CD4-positive, CD25-positive, alpha-beta regulatory T cell (primary cell): Measurements from ENCODE around the gene MEAF6. TPM values are rescaled to one million over a fixed set of nuclear protein-coding genes. Genes with fewer than 3 reads are reported as not detected.

ENCODE experiments used
- ATAC-seq, 2 donors: fragments of 150-1000 bp; cut with Tn5 transposase; one replicate each; pipeline ENCODE4 v1.10.0; 2021; ENCODE audit warnings: low read depth in 2 of 2, moderate number of reproducible peaks in 2 of 2, moderate library complexity in 1 of 2
- DNase-seq, 3 donors: peaks; one replicate each; pipeline versions ENCODE4 v3.0.0 to v3.0.0-alpha.2; 2012 to 2022; ENCODE audit warnings: mixed read lengths in 1 of 3
- H3K27ac ChIP-seq: one replicate; pipeline ENCODE4 v1.7.0; 2013; ENCODE audit warnings: mild to moderate bottlenecking, low read length; ENCODE audit not compliant: insufficient read depth, poor library complexity, severe bottlenecking
- H3K27me3 ChIP-seq: one replicate; pipeline ENCODE4 v1.7.0; 2013; ENCODE audit warnings: low read length; ENCODE audit not compliant: control insufficient read depth, insufficient read depth
- H3K36me3 ChIP-seq: one replicate; pipeline ENCODE4 v1.7.0; 2013; ENCODE audit warnings: mild to moderate bottlenecking, low read length, moderate library complexity; ENCODE audit not compliant: control insufficient read depth, insufficient read depth
- H3K4me1 ChIP-seq: 2 replicates; pipeline ENCODE4 v1.7.0; 2013; ENCODE audit warnings: mild to moderate bottlenecking, low read length; ENCODE audit not compliant: insufficient read depth, control insufficient read depth, poor library complexity, severe bottlenecking
- H3K4me3 ChIP-seq: one replicate; pipeline ENCODE4 v1.7.0; 2013; ENCODE audit warnings: low read depth, mild to moderate bottlenecking, low read length, moderate library complexity
- H3K9me3 ChIP-seq, 2 experiments: 1 replicate in 1 of 2; 2 replicates in 1 of 2; pipeline ENCODE4 v1.7.0; 2013; ENCODE audit warnings: low read length in 2 of 2, mild to moderate bottlenecking in 1 of 2, moderate library complexity in 1 of 2; ENCODE audit not compliant: control insufficient read depth in 2 of 2
- H3K27ac Mint-ChIP-seq, 3 donors: one replicate each; pipeline ENCODE4 v1.8.0; 2020 to 2022; ENCODE audit warnings: mild to moderate bottlenecking in 3 of 3, mixed read lengths in 3 of 3, moderate library complexity in 2 of 3
- H3K27me3 Mint-ChIP-seq: one replicate; pipeline ENCODE4 v1.8.0; 2022; ENCODE audit warnings: mild to moderate bottlenecking, mixed read lengths
- H3K36me3 Mint-ChIP-seq: one replicate; pipeline ENCODE4 v1.8.0; 2020; ENCODE audit warnings: mixed read lengths
- H3K4me1 Mint-ChIP-seq, 4 donors: one replicate each; pipeline ENCODE4 v1.8.0; 2020 to 2022; ENCODE audit warnings: mixed read lengths in 4 of 4, mild to moderate bottlenecking in 1 of 4
- H3K4me3 Mint-ChIP-seq, 4 donors: one replicate each; pipeline ENCODE4 v1.8.0; 2020 to 2022; ENCODE audit warnings: mild to moderate bottlenecking in 4 of 4, mixed read lengths in 4 of 4, moderate library complexity in 3 of 4
- H3K9me3 Mint-ChIP-seq, 7 donors: one replicate each; pipeline ENCODE4 v1.8.0; 2020 to 2022; ENCODE audit warnings: mixed read lengths in 7 of 7, mild to moderate bottlenecking in 3 of 7, moderate library complexity in 2 of 7
- polyA plus RNA-seq, 4 donors: library from polyadenylated mRNA; unstranded; fragments of 300-500 nt; fragmentation: Illumina TruSeq; gene quantifications; one replicate each; pipeline ENCODE4 v1.2.3, GENCODE V29; 2021
- total RNA-seq: library from RNA; stranded (reverse); gene quantifications from one replicate; pipeline ENCODE4 v1.2.3, GENCODE V29; 2022

Gene MEAF6
- total and polyA plus RNA-seq, 5 donors from 2014 or later, result 52.3 to 163 (median 150) TPM

- DNase-seq (peak in 2 of 3 donors; percentile 22 to 24), ATAC-seq (no peak)
- Histone ChIP-seq H3K9me3 (no peaks in the 10 kb centered on the region), H3K4me3 (peak overlapping the region; percentile 100), H3K27ac (peak overlapping the region; percentile 97), H3K4me1 (peaks cover 59% of the 10 kb centered on the region), H3K27me3 (no peaks in the 10 kb centered on the region), H3K36me3 (peaks cover 26% of the 10 kb centered on the region)
- Mint-ChIP-seq H3K4me3 (peak overlapping the region; percentile 96 to 99 (median 98)), H3K9me3 (peaks cover 0 to 3% (median 0%) of the 10 kb centered on the region in 7 donors), H3K27me3 (no peaks in the 10 kb centered on the region), H3K27ac (peak overlapping the region; percentile 95 to 99 (median 99)), H3K36me3 (peaks cover 20% of the 10 kb centered on the region), H3K4me1 (peaks cover 10 to 54% (median 36%) of the 10 kb centered on the region in 4 donors)
These were observed 39.7 kb downstream of the MEAF6 start for GRCh38 chr1:37474697-37475379.

GRCh38 chr1:37474046-37474696 is 40.4 kb downstream of the MEAF6 start, which contains the start of gene ZC3H12A:
TSS of gene ZC3H12A (plus strand) at chr1:37474580. CDS start at chr1:37475497, 917 bp downstream.
- Mint-ChIP-seq H3K36me3 (peaks cover 26% of the 10 kb centered on the region), H3K4me3 (peak within 1 kb of the TSS; percentile 96 to 99 (median 98)), H3K27ac (peak within 1 kb of the TSS; percentile 95 to 99 (median 99)), H3K4me1 (peaks cover 16 to 49% (median 40%) of the 10 kb centered on the region in 4 donors), H3K27me3 (no peaks in the 10 kb centered on the region), H3K9me3 (peaks cover 0 to 3% (median 0%) of the 10 kb centered on the region in 7 donors)
- H3K27ac ChIP-seq, result peak within 1 kb of the TSS; percentile 97
- H3K4me3 ChIP-seq, result peak within 1 kb of the TSS; percentile 100
- H3K36me3 ChIP-seq, result peaks cover 25% of the 10 kb centered on the region
- H3K4me1 ChIP-seq, result peaks cover 53% of the 10 kb centered on the region
- H3K9me3 ChIP-seq, result no peaks in the 10 kb centered on the region
- H3K27me3 ChIP-seq, result no peaks in the 10 kb centered on the region
- ATAC-seq (peak; percentile 74 to 78), DNase-seq (peak; percentile 91 to 94 (median 94))

- Histone ChIP-seq H3K27ac (peak overlapping the region; percentile 97), H3K36me3 (peaks cover 24% of the 10 kb centered on the region), H3K4me3 (peak overlapping the region; percentile 87), H3K27me3 (no peaks in the 10 kb centered on the region), H3K4me1 (peaks cover 46% of the 10 kb centered on the region), H3K9me3 (no peaks in the 10 kb centered on the region)
- Mint-ChIP-seq H3K36me3 (peaks cover 20% of the 10 kb centered on the region), H3K4me1 (peaks cover 16 to 43% (median 35%) of the 10 kb centered on the region in 4 donors), H3K27ac (peak overlapping the region; percentile 83 to 90 (median 87)), H3K9me3 (peaks cover 0 to 3% (median 0%) of the 10 kb centered on the region in 7 donors), H3K4me3 (peak overlapping the region; percentile 85 to 98 (median 88)), H3K27me3 (no peaks in the 10 kb centered on the region)
- peak; percentile 15 to 26 for ATAC-seq
- DNase-seq, result peak in 2 of 3 donors; percentile 60 to 71
These were observed 41.0 kb downstream of the MEAF6 start for GRCh38 chr1:37473431-37474045.

GRCh38 chr1:37472994-37473393 is 41.6 kb downstream of the MEAF6 start:
- Mint-ChIP-seq H3K9me3 (peaks cover 0 to 3% (median 0%) of the 10 kb centered on the region in 7 donors), H3K27ac (peak overlapping the region; percentile 83 to 90 (median 87)), H3K36me3 (peaks cover 16% of the 10 kb centered on the region), H3K27me3 (no peaks in the 10 kb centered on the region), H3K4me3 (peak overlapping the region; percentile 85 to 98 (median 88)), H3K4me1 (peaks cover 16 to 38% (median 34%) of the 10 kb centered on the region in 4 donors)
- Histone ChIP-seq H3K36me3 (peaks cover 19% of the 10 kb centered on the region), H3K4me3 (peak overlapping the region; percentile 87), H3K4me1 (peaks cover 41% of the 10 kb centered on the region), H3K27ac (peak overlapping the region; percentile 97), H3K9me3 (no peaks in the 10 kb centered on the region), H3K27me3 (no peaks in the 10 kb centered on the region)
- DNase-seq (peak in 1 of 3 donors; percentile 58), ATAC-seq (no peak)

GRCh38 chr1:37472281-37472680 is 42.3 kb downstream of the MEAF6 start:
- Mint-ChIP-seq H3K4me3 (peak overlapping the region; percentile 85 to 98 (median 88)), H3K27me3 (no peaks in the 10 kb centered on the region), H3K27ac (peak overlapping the region; percentile 83 to 90 (median 87)), H3K4me1 (peaks cover 16 to 33% (median 31%) of the 10 kb centered on the region in 4 donors), H3K36me3 (peaks cover 11% of the 10 kb centered on the region), H3K9me3 (peaks cover 0 to 3% (median 0%) of the 10 kb centered on the region in 7 donors)
- DNase-seq (no peak), ATAC-seq (no peak)
- no peaks in the 10 kb centered on the region for H3K27me3 ChIP-seq
- H3K36me3 ChIP-seq, result peaks cover 14% of the 10 kb centered on the region
- H3K9me3 ChIP-seq, result no peaks in the 10 kb centered on the region
- H3K27ac ChIP-seq, result peak overlapping the region; percentile 97
- H3K4me3 ChIP-seq, result peak overlapping the region; percentile 87
- peaks cover 34% of the 10 kb centered on the region for H3K4me1 ChIP-seq

- H3K9me3 Mint-ChIP-seq, result peaks cover 0 to 3% (median 0%) of the 10 kb centered on the region in 7 donors
- no peak overlapping the region for H3K27ac ChIP-seq
- H3K36me3 ChIP-seq, result peaks cover 10% of the 10 kb centered on the region
- H3K4me1 ChIP-seq, result peaks cover 27% of the 10 kb centered on the region
- H3K27me3 Mint-ChIP-seq, result no peaks in the 10 kb centered on the region
- H3K27me3 ChIP-seq, result no peaks in the 10 kb centered on the region
- H3K27ac Mint-ChIP-seq, result peak overlapping the region in 2 of 3 donors; percentile 80 to 90
- no peak overlapping the region for H3K4me3 ChIP-seq
- no peaks in the 10 kb centered on the region for H3K9me3 ChIP-seq
- ATAC-seq (no peak), DNase-seq (no peak)
- peaks cover 16 to 33% (median 31%) of the 10 kb centered on the region in 4 donors for H3K4me1 Mint-ChIP-seq
- peak overlapping the region; percentile 21 to 98 (median 68) for H3K4me3 Mint-ChIP-seq
- H3K36me3 Mint-ChIP-seq, result peaks cover 11% of the 10 kb centered on the region
These were observed 43.0 kb downstream of the MEAF6 start for GRCh38 chr1:37471345-37472231.

GRCh38 chr1:37469386-37469785 is 45.2 kb downstream of the MEAF6 start:
- DNase-seq (no peak), ATAC-seq (no peak)
- H3K4me3 ChIP-seq, result no peak overlapping the region
- no peaks in the 10 kb centered on the region for H3K9me3 ChIP-seq
- peak overlapping the region in 1 of 3 donors; percentile 90 for H3K27ac Mint-ChIP-seq
- peaks cover 6% of the 10 kb centered on the region for H3K36me3 Mint-ChIP-seq
- no peaks in the 10 kb centered on the region for H3K27me3 Mint-ChIP-seq
- H3K27ac ChIP-seq, result no peak overlapping the region
- H3K4me1 Mint-ChIP-seq, result peaks cover 16 to 33% (median 30%) of the 10 kb centered on the region in 4 donors
- peaks cover 19% of the 10 kb centered on the region for H3K4me1 ChIP-seq
- no peaks in the 10 kb centered on the region for H3K27me3 ChIP-seq
- H3K36me3 ChIP-seq, result no peaks in the 10 kb centered on the region
- H3K9me3 Mint-ChIP-seq, result no peaks in the 10 kb centered on the region
- H3K4me3 Mint-ChIP-seq, result no peak overlapping the region
